ENCODE data around the gene ANAPC5. TPM values are rescaled to one million over a fixed set of nuclear protein-coding genes. Genes with fewer than 3 reads are reported as not detected.
A peak's percentile ranks its signal among the peaks of the same experiment; 100 is the strongest.

The ANAPC5 gene
- total RNA-seq, 1 experiment from 2014 or later: 101 TPM

- H3K23ac ChIP-seq (ENCODE audit: insufficient read length, low read depth, low read length): no peak overlapping the region
- H3K9me3 Mint-ChIP-seq: no peaks in the 10 kb centered on the region
- no peaks in the 10 kb centered on the region for H3K27me3 ChIP-seq (ENCODE audit: insufficient read depth, low read length)
- peaks cover 13 to 22% of the 10 kb centered on the region in 2 experiments for H3K4me1 Mint-ChIP-seq
- H2BK5ac ChIP-seq (ENCODE audit: insufficient read length, low read length): no peak overlapping the region
- peaks cover 9 to 21% (median 12%) of the 10 kb centered on the region in 3 experiments; a peak in 6 of 7 replicates for H3K36me3 Mint-ChIP-seq (ENCODE audit: insufficient read depth in 1 of 3, low read depth in 3 of 3)
- no peak overlapping the region for H3K14ac ChIP-seq (ENCODE audit: insufficient read depth, low read length)
- no peak overlapping the region for H3K56ac ChIP-seq (ENCODE audit: insufficient read length, low read depth, low read length)
- no peak overlapping the region for H3T11ph ChIP-seq (ENCODE audit: low read length)
- DNase-seq: no peak
- H3K79me2 ChIP-seq (ENCODE audit: insufficient read depth, low read length): no peaks in the 10 kb centered on the region
- no peak overlapping the region for H3K4ac ChIP-seq (ENCODE audit: low read depth, low read length)
- H2BK12ac ChIP-seq (ENCODE audit: insufficient read length, low read depth, low read length): no peak overlapping the region
- H2AK5ac ChIP-seq (ENCODE audit: insufficient read length, low read length): no peak overlapping the region
- H3K4me1 ChIP-seq (ENCODE audit: insufficient read depth, low read length): no peaks in the 10 kb centered on the region; the same call in 1 of the 2 replicates
- H3K27ac Mint-ChIP-seq: 0 out of 7 replicates have a peak overlapping the region, but pooled peaks have one; percentile 31 to 55 (median 49)
- no peak overlapping the region for H2AFZ ChIP-seq (ENCODE audit: low read length)
- H3K23me2 ChIP-seq (ENCODE audit: insufficient read length, low read depth, low read length, poor library complexity, severe bottlenecking): no peaks in the 10 kb centered on the region
- no peak overlapping the region for H4K8ac ChIP-seq (replicated peaks; ENCODE audit: insufficient read length, low read depth, low read length)
- no peak overlapping the region for H3K4me2 ChIP-seq (ENCODE audit: insufficient read depth, insufficient read length, low read length)
- no peak overlapping the region for H3K9ac ChIP-seq (ENCODE audit: extremely low read depth, insufficient read length, low read length)
- H4K91ac ChIP-seq (ENCODE audit: insufficient read length, low read depth, low read length): no peak overlapping the region
- TF ChIP-seq CTCF (conservative IDR thresholded peaks at IDR 0.05): no peak
- peak overlapping the region in 1 of 2 experiments; percentile 44; a peak in 1 of 5 replicates for H3K4me3 Mint-ChIP-seq
- H4K20me1 ChIP-seq (ENCODE audit: control insufficient read depth, insufficient read depth, insufficient read length): peaks cover 2% of the 10 kb centered on the region
- no CpG with 5 or more reads among the region's 9 CpGs for WGBS (ENCODE audit: extremely low coverage, insufficient read length, low lambda C conversion rate)
- no peak overlapping the region for H3K27ac ChIP-seq (ENCODE audit: insufficient read length, low read depth, low read length)
- H3K18ac ChIP-seq (ENCODE audit: insufficient read length, low read depth, low read length): no peak overlapping the region
- H2BK15ac ChIP-seq (ENCODE audit: low read depth, low read length): no peak overlapping the region
- no peaks in the 10 kb centered on the region for H3K9me3 ChIP-seq (ENCODE audit: control insufficient read depth, low read depth, low read length)
- no peaks in the 10 kb centered on the region for H3K27me3 Mint-ChIP-seq (ENCODE audit: low read depth)
- H3K79me1 ChIP-seq (ENCODE audit: insufficient read depth, low read depth, low read length, poor library complexity, severe bottlenecking): peaks cover 4% of the 10 kb centered on the region
- H2BK20ac ChIP-seq (ENCODE audit: low read depth, low read length, poor library complexity, severe bottlenecking): no peak overlapping the region
- H2BK120ac ChIP-seq (ENCODE audit: low read depth, low read length, poor library complexity, severe bottlenecking): no peak overlapping the region
- H4K5ac ChIP-seq (ENCODE audit: insufficient read length, low read depth, low read length): no peak overlapping the region
Measured at GRCh38 chr12:121288986-121289385, 63.2 kb downstream of the ANAPC5 start.
